ENCODE measurements around the gene DEF6.

The DEF6 gene

GRCh38 chr6:35297601-35298481, at the start of gene DEF6:
TSS of gene DEF6 (plus strand) at chr6:35297818. CDS start at chr6:35297857, 39 bp downstream.
- no peaks in the 10 kb centered on the region for H3K9me3 ChIP-seq (ENCODE audit: severe bottlenecking)
- DNase-seq, result peak; percentile 97
- peak within 1 kb of the TSS; percentile 70 for H3K27ac ChIP-seq
- H3K4me3 ChIP-seq (ENCODE audit: low read depth, low read length), result peak within 1 kb of the TSS; percentile 37
- H3K27me3 ChIP-seq (ENCODE audit: insufficient read depth, low read depth, severe bottlenecking), result no peaks in the 10 kb centered on the region
- H3K36me3 ChIP-seq, result peaks cover 42% of the 10 kb centered on the region
- peak; percentile 100 for TF ChIP-seq CTCF (IDR thresholded peaks at IDR 0.05; ENCODE audit: low read depth, low read length)

GRCh38 chr6:35248300-35248699, 49.3 kb upstream of the DEF6 start:
- DNase-seq, result no peak
- TF ChIP-seq CTCF (IDR thresholded peaks at IDR 0.05; ENCODE audit: low read depth, low read length), result no peak

GRCh38 chr6:35248965-35249364, 48.7 kb upstream of the DEF6 start:
- Histone ChIP-seq H3K27ac (no peak overlapping the region), H3K36me3 (peaks cover 33% of the 10 kb centered on the region), H3K4me3 (ENCODE audit: low read depth, low read length) (no peak overlapping the region), H3K27me3 (ENCODE audit: insufficient read depth, low read depth, severe bottlenecking) (no peaks in the 10 kb centered on the region), H3K9me3 (ENCODE audit: severe bottlenecking) (no peaks in the 10 kb centered on the region)
- no peak for TF ChIP-seq CTCF (IDR thresholded peaks at IDR 0.05; ENCODE audit: low read depth, low read length)
- no peak for DNase-seq

More at GRCh38 chr6:35248300-35248699, 49.3 kb upstream of the DEF6 start:
- no peak overlapping the region for H3K4me3 ChIP-seq (ENCODE audit: low read depth, low read length)
- no peak overlapping the region for H3K27ac ChIP-seq
- H3K9me3 ChIP-seq (ENCODE audit: severe bottlenecking), result no peaks in the 10 kb centered on the region
- peaks cover 36% of the 10 kb centered on the region for H3K36me3 ChIP-seq
- no peaks in the 10 kb centered on the region for H3K27me3 ChIP-seq (ENCODE audit: insufficient read depth, low read depth, severe bottlenecking)

GRCh38 chr6:35251949-35252348, 45.7 kb upstream of the DEF6 start:
- H3K27me3 ChIP-seq (ENCODE audit: insufficient read depth, low read depth, severe bottlenecking), result no peaks in the 10 kb centered on the region

GRCh38 chr6:35253249-35253648, 44.4 kb upstream of the DEF6 start:
- Histone ChIP-seq H3K4me3 (ENCODE audit: low read depth, low read length) (no peak overlapping the region), H3K9me3 (ENCODE audit: severe bottlenecking) (no peaks in the 10 kb centered on the region), H3K27me3 (ENCODE audit: insufficient read depth, low read depth, severe bottlenecking) (no peaks in the 10 kb centered on the region), H3K36me3 (peaks cover 14% of the 10 kb centered on the region), H3K27ac (no peak overlapping the region)
- no peak for TF ChIP-seq CTCF (IDR thresholded peaks at IDR 0.05; ENCODE audit: low read depth, low read length)
- DNase-seq, result no peak

More at GRCh38 chr6:35251949-35252348, 45.7 kb upstream of the DEF6 start:
- H3K9me3 ChIP-seq (ENCODE audit: severe bottlenecking), result no peaks in the 10 kb centered on the region
- peaks cover 11% of the 10 kb centered on the region for H3K36me3 ChIP-seq
- H3K27ac ChIP-seq, result no peak overlapping the region
- no peak overlapping the region for H3K4me3 ChIP-seq (ENCODE audit: low read depth, low read length)
- no peak for DNase-seq
- TF ChIP-seq CTCF (IDR thresholded peaks at IDR 0.05; ENCODE audit: low read depth, low read length), result no peak
